OCI-LY7 (cell line): ENCODE results near the gene GLCCI1. TPM values are rescaled to one million over a fixed set of nuclear protein-coding genes. Genes with fewer than 3 reads are reported as not detected.

Experiments
- BruUV-seq: library from RNA; stranded (reverse); fragments of 400-500 nt; replicated peaks from 2 replicates; lab custom pipeline; 2021; lab: Mats Ljungman, UMichigan
- CTCF ChIA-PET: fragments of 300-600 bp; sonication (Branson Sonifier 250); formaldehyde crosslinking; loops from one replicate; lab custom pipeline; 2022; ENCODE audit warnings: antibody characterized with exemption; ENCODE audit not compliant: unreplicated experiment; lab: Charles Lee
- POLR2A ChIA-PET: fragments of 300-600 bp; sonication (Branson Sonifier 250); formaldehyde crosslinking; loops from one replicate; lab custom pipeline; 2022; ENCODE audit warnings: antibody characterized with exemption; lab: Charles Lee
- DNase-seq: peaks from one replicate; pipeline ENCODE4 v3.0.0-alpha.2; 2015; ENCODE audit warnings: low spot score
- H2AFZ ChIP-seq: fragments of 200-600 bp; sonication (generic), shearing (Covaris generic); 2 replicates; pipeline ENCODE4 v1.6.1; 2014; ENCODE audit warnings: mild to moderate bottlenecking, antibody characterized with exemption, low read length, moderate library complexity
- H3K27ac ChIP-seq: fragments of 200-600 bp; sonication (generic); 2 replicates; pipeline ENCODE4 v1.5.1; 2014; ENCODE audit warnings: mixed run types, low read depth, mild to moderate bottlenecking, moderate library complexity, low read length, inconsistent platforms; ENCODE audit not compliant: poor library complexity, severe bottlenecking
- H3K36me3 ChIP-seq: fragments of 200-600 bp; sonication (generic); 2 replicates; pipeline ENCODE4 v1.6.1; 2014; ENCODE audit warnings: mild to moderate bottlenecking, antibody characterized with exemption, low read length, moderate library complexity, mixed read lengths; ENCODE audit not compliant: insufficient read depth
- H3K4me1 ChIP-seq: fragments of 200-600 bp; sonication (generic); 2 replicates; pipeline ENCODE4 v1.5.1; 2014; ENCODE audit warnings: mild to moderate bottlenecking, low read length; ENCODE audit not compliant: insufficient read depth, poor library complexity, severe bottlenecking
- H3K4me2 ChIP-seq: fragments of 200-600 bp; sonication (generic); 2 replicates; pipeline ENCODE4 v1.6.1; 2014; ENCODE audit warnings: mild to moderate bottlenecking, low read length
- H3K4me3 ChIP-seq: fragments of 200-600 bp; sonication (generic); 2 replicates; pipeline ENCODE4 v1.5.1; 2014; ENCODE audit warnings: mild to moderate bottlenecking, low read depth, low read length; ENCODE audit not compliant: poor library complexity, severe bottlenecking
- H3K79me2 ChIP-seq: fragments of 200-600 bp; sonication (generic); 2 replicates; pipeline ENCODE4 v1.6.1; 2016; ENCODE audit warnings: low read depth, mild to moderate bottlenecking, low read length, moderate library complexity, mixed read lengths; ENCODE audit not compliant: insufficient read depth
- H3K9me2 ChIP-seq: fragments of 200-600 bp; sonication (generic); 2 replicates; pipeline ENCODE4 v1.6.1; 2016; ENCODE audit warnings: mild to moderate bottlenecking, low read length, mixed read lengths; ENCODE audit not compliant: insufficient read depth
- H3K9me3 ChIP-seq: fragments of 200-600 bp; sonication (generic); 2 replicates; pipeline ENCODE4 v1.6.1; 2014; ENCODE audit warnings: mild to moderate bottlenecking, mixed run types, low read length, mixed read lengths
- H4K20me1 ChIP-seq: fragments of 200-600 bp; sonication (generic); 2 replicates; pipeline ENCODE4 v1.6.1; 2014; ENCODE audit warnings: mild to moderate bottlenecking, antibody characterized with exemption, low read length, moderate library complexity, mixed read lengths; ENCODE audit not compliant: insufficient read depth
- EZH2phosphoT487 ChIP-seq: fragments of 200-600 bp; sonication (generic); IDR thresholded peaks from 2 replicates; pipeline ENCODE4 v1.6.1; 2018; ENCODE audit warnings: low read depth, borderline replicate concordance, mild to moderate bottlenecking, mixed run types, antibody characterized with exemption, low read length, moderate library complexity, mixed read lengths
- intact Hi-C: fragments of 100-400 bp; cut with micrococcal nuclease; formaldehyde crosslinking; loops from one replicate; pipeline ENCODE4 v1.10.0; 2022; ENCODE audit not compliant: unreplicated experiment
- total RNA-seq, 2 experiments: library from RNA; depleted of rRNA in 1 of 2; stranded (reverse); fragments of >200 nt in 1 of 2; shearing (Covaris generic) in 1 of 2; gene quantifications; 2 replicates each; pipeline ENCODE4 v1.2.3, GENCODE V29; 2014 to 2022
- TF ChIP-seq, protein P1 (sequence below): fragments of 200-600 bp; sonication (generic); conservative IDR thresholded peaks from 2 replicates; pipeline ENCODE4 v1.5.1; 2014; ENCODE audit warnings: mild to moderate bottlenecking, antibody characterized with exemption, low read length, moderate library complexity, mixed read lengths

The GLCCI1 gene
- total RNA-seq, 2 experiments from 2014 or later = 21.3 to 85.6 TPM

DNA sequence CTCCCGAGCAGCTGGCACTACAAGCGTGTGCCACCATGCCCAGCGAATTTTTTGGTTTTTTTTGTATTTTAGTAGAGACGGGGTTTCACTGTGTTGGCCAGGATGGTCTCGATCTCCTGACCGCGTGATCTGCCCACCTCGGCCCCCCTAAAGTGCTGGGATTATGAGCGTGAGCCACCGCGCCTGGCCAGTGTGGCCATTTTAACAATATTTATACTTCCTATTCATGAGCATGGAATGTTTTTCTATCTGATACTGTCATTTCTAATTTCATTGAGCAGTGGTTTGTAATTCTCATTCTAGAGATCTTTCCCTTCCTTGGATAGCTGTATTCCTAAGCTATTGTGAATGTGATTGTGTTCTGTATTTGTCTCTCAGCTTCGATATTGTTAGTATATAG is 96.2 kb downstream of the GLCCI1 start:
- H3K4me2 ChIP-seq = no peak overlapping the region
- intact Hi-C loops = no loop called here

GRCh38 chr7:8065356-8065813 is 96.8 kb downstream of the GLCCI1 start:
- POLR2A ChIA-PET = no interaction called here
- CTCF ChIA-PET = no interaction called here

More for the DNA sequence above, 96.2 kb downstream of the GLCCI1 start:
- H3K27ac ChIP-seq = no peak overlapping the region
- H3K9me2 ChIP-seq = no peaks in the 10 kb centered on the region
- no peak for TF ChIP-seq EZH2phosphoT487
- TF ChIP-seq, protein P1, sequence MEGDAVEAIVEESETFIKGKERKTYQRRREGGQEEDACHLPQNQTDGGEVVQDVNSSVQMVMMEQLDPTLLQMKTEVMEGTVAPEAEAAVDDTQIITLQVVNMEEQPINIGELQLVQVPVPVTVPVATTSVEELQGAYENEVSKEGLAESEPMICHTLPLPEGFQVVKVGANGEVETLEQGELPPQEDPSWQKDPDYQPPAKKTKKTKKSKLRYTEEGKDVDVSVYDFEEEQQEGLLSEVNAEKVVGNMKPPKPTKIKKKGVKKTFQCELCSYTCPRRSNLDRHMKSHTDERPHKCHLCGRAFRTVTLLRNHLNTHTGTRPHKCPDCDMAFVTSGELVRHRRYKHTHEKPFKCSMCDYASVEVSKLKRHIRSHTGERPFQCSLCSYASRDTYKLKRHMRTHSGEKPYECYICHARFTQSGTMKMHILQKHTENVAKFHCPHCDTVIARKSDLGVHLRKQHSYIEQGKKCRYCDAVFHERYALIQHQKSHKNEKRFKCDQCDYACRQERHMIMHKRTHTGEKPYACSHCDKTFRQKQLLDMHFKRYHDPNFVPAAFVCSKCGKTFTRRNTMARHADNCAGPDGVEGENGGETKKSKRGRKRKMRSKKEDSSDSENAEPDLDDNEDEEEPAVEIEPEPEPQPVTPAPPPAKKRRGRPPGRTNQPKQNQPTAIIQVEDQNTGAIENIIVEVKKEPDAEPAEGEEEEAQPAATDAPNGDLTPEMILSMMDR = no peak
- no TSS peak for BruUV-seq
- no peaks in the 10 kb centered on the region for H3K9me3 ChIP-seq
- H4K20me1 ChIP-seq = no peaks in the 10 kb centered on the region; the same call in 1 of the 2 replicates
- H3K79me2 ChIP-seq = peaks cover 24% of the 10 kb centered on the region; the same call in 1 of the 2 replicates
- no peak overlapping the region for H3K4me3 ChIP-seq
- CTCF ChIA-PET = no interaction called here
- H3K36me3 ChIP-seq = peaks cover 55% of the 10 kb centered on the region
- DNase-seq = no peak
- no peak overlapping the region for H2AFZ ChIP-seq
- POLR2A ChIA-PET = no interaction called here
- H3K4me1 ChIP-seq = no peaks in the 10 kb centered on the region

DNA sequence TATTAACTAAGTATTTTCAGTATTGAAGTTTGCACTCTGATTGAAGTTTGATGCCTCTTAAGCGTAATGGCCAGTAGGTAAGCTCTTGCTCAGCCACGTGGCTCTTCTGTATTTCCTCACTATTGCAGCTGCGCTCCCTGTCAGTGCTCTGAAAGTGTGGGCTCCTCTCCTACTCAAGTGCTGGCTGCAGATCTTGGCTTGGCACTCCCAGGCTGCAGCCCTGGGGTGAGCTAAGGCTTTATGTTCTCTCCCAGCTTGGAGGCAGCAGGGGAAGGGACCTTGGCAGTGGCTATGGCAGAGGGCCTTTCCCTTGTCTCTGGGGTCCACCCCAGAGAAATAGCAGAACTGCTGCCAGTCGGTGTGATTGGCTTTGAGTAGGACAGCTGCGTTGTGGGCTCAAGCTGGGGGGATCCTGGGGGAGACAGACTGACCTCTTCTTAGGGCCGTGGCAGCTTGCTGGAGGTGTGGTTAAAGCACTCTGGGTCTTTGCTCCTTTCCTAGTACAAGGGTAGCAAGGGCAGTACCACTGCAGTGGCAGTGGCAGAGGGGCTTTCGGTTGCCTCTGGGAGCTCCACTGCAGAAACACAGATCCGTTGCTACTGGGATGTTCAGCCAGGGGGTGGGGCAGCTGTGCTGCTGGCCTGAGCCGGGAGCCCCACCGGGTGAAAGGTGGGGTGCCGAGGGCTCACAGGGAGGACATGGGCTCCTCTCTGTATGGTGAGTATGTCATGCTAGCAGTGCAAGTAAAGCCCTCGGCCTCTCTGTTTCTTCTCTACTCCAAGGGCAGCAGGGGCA is 100.5 kb downstream of the GLCCI1 start:
- Histone ChIP-seq H4K20me1 (no peaks in the 10 kb centered on the region; the same call in 1 of the 2 replicates), H3K36me3 (peaks cover 48% of the 10 kb centered on the region), H3K9me2 (no peaks in the 10 kb centered on the region), H3K9me3 (no peaks in the 10 kb centered on the region), H3K4me2 (no peak overlapping the region), H3K4me3 (no peak overlapping the region), H2AFZ (no peak overlapping the region), H3K4me1 (no peaks in the 10 kb centered on the region), H3K79me2 (peaks cover 24% of the 10 kb centered on the region; the same call in 1 of the 2 replicates), H3K27ac (no peak overlapping the region)
- CTCF ChIA-PET = no interaction called here
- BruUV-seq = no TSS peak
- no peak for DNase-seq
- TF ChIP-seq, protein P1 = no peak
- TF ChIP-seq EZH2phosphoT487 = no peak
- intact Hi-C loops = no loop called here
- POLR2A ChIA-PET = interaction anchor here (1.5 kb wide), 1 partner anchor 27 kb away, joined by 3 read pairs; no protein-coding TSS in a partner anchor

More at GRCh38 chr7:8065356-8065813, 96.8 kb downstream of the GLCCI1 start:
- Histone ChIP-seq H3K27ac (no peak overlapping the region), H4K20me1 (no peaks in the 10 kb centered on the region; the same call in 1 of the 2 replicates), H3K4me3 (no peak overlapping the region), H2AFZ (no peak overlapping the region), H3K9me3 (no peaks in the 10 kb centered on the region), H3K36me3 (peaks cover 54% of the 10 kb centered on the region), H3K4me2 (no peak overlapping the region), H3K4me1 (no peaks in the 10 kb centered on the region), H3K79me2 (peaks cover 24% of the 10 kb centered on the region; the same call in 1 of the 2 replicates), H3K9me2 (no peaks in the 10 kb centered on the region)
- TF ChIP-seq EZH2phosphoT487 = no peak
- intact Hi-C loops = no loop called here
- no TSS peak for BruUV-seq
- no peak for DNase-seq
